GM18498 (cell line): ENCODE results near the gene PSG7.
"Not testable (repeated sequence)": the region's sequence is repeated elsewhere in the genome, so short reads cannot be mapped to it uniquely, and the experiment has no call there.

Experiments used
- ATAC-seq: cut with Tn5 transposase; IDR thresholded peaks from one replicate; pipeline ENCODE4 v1.9.1; 2021; ENCODE audit warnings: mild to moderate bottlenecking, moderate library complexity; ENCODE audit not compliant: unreplicated experiment

Gene PSG7

DNA sequence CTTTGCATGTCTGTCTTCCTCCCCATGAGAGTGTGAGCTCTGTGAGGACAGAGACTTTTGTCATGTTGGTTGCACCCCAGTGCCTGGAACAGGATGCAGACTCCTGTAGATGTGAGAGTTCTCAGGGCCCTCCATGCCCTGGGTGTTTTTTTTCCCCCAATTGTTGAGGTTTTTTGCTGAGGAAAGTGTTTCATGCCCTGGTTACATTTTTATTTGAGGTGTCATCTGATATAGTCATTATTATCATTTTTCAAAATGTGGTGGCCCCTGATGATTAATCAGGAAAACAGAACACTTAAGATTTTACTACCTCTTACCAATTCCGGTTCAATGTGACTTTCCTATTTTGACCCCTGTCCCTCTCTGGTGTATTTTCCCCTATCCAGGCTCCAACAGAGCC is 20.1 kb downstream of the PSG7 start:
- ATAC-seq: not testable (repeated sequence)

DNA sequence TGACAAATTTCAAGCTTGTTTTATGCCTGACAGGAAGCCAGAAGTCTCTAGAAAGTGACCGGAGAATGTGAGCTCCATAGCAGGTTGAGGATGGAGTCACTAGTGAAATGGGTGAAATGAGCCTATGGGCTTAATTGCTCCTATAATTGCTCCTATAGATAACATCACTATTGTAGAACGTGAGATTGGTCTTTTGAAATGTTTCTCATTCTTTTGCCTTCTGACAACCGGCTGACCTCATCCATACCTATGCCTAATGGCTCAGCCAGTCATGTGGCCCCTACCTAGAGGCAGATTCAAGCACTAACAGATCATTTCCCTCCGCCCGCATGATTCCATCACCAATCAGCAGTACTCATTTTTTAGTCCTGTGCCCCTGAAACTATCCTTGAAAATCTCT is 23.5 kb downstream of the PSG7 start:
- not testable (repeated sequence) for ATAC-seq

DNA sequence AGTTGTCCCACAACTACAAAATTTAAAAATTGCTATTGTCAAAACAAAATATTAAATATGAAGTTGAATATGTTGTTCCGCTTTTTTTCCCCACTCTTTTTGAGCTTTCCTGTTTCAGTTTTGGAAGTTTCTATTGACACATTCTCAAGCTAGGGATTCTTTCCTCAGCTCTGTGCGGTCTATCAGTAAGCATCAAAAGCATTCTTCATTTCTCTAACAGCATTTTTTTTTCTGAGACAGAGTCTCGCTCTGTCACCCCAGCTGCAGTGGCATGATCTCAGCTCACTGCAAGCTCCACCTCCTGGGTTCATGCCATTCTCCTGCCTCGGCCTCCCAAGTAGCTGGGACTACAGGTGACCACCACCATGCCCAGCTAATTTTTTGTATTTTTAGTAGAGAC is 24.1 kb downstream of the PSG7 start:
- not testable (repeated sequence) for ATAC-seq

DNA sequence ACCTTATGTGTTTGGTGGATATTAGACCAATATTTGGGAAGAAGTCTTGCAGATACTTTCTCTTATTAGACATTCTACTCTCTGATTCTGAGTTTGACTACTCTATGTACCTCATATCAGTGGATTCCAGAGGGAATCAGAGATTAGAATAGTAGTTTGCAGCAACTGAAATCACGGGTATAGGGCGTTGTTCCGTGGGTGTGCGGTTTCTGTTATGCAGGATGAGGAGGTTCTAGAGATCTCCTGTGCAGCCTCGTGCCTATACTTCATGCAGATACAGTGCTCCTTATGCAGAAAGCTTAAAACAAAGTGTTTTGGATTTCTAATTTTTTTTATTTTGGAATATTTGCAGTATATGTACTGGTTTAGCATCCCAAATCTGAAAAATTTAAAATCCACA is 25.3 kb downstream of the PSG7 start:
- ATAC-seq: not testable (repeated sequence)

DNA sequence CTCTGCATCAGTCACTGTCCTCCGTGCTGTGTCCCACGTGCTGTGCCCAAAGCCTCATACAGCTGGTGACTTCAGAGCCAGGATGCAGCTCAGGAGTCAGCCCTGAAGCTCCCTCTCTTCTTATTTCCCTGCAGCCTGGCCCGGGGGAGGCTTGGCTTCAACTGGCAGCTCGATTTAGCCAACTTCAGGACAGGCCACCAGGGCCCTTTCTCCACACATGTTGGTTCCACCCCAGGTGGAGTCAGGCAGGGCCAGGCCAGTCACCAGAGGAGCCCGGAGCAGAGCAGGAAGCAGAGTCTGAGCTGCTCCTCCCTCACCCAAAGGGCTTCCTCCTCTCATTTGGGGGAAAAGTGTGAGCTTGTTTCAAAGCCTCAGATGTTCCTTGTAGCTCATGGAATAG is 30.8 kb downstream of the PSG7 start:
- ATAC-seq: not testable (repeated sequence)

DNA sequence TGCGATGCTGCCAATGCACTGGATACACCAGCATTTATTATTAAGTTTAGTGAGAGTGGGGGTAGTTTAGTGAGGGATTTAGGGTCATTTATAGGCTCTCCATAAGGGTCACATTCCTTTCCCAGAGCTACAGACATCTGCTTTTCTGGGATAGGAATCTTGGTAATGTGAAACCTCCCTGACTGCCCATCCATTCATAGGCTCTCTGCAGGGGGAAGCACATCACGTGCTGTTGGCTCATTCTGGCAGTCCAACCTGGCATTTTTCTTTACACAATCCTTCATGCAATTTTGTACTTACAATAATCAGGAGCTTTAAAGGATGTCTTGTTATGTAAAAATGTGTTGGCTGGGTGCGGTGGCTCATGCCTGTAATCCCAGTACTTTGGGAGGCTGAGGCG is 36.4 kb downstream of the PSG7 start:
- ATAC-seq: not testable (repeated sequence)

DNA sequence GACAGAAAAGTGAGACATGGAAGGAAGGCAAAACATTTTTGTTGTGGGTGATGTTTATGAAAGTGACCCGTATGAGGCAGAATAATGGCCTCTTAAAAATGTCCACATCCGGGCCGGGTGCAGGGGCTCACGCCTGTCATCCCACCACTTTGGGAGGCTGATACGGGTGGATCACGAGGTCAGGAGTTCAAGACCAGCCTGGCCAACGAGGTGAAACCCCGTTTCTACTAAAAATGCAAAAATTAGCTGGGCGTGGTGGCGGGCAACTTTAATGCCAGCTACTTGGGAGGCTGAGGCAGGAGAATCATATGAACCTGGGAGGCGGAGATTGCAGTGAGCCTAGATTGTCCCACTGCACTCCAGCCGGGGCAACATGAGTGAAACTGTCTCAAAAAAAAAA is 37.3 kb downstream of the PSG7 start:
- ATAC-seq: not testable (repeated sequence)

DNA sequence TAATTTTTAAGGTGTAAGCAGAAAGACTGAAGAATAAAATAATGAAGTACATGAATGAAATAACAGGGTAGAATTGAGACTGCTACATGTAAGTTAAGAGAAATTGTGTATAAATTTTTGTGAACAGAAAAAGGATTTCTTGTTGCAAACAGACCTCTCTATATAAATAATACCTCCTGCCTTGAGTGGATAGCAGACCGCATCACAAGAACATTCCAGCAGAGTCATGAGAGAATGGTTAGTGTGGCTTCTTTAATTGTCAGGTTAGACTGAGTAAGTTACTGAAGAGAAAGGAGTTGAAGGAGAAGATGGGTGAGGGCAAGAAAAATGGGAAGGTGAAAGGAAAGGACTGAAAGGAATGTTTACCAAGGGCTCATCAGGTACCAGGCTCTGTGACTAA is 37.9 kb downstream of the PSG7 start:
- ATAC-seq: not testable (repeated sequence)

DNA sequence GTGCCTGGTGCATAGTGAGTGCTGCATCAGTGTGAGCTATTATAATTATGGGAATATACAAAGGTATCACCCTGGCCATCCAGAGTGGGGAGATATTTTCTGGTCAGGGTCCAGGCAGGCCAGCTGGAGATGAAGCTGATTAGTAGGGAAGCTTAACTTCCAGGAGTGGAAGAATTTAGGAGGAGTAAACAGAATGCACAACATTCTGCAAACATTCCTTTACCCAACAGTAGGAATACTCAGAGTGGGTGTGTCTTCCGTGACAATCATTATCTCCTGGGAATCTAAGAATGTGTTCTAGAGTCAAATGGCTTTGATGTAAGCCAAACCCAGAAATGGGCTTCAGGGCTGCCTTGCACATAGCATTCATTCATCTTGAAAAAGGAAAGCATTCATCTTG is 38.4 kb downstream of the PSG7 start:
- ATAC-seq: not testable (repeated sequence)

DNA sequence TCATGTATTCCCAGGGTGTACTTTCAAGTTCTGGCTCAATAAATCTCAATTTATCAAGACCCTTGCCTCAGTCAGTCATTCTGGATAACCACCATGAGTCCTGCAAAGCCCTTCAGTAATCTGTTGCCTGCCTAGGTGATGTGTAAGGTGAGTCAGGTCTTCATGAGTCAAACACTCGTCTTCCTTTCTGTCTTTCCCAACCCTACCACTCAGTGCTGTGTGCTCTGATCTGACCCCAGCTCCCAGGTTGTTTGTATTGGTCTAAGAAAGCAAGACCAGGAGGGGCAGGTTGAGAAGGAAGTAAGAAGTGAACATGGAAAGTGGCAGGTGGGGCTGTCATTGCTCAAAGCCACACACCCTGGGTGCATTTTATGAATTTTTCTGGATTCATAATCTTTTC is 39.3 kb downstream of the PSG7 start:
- ATAC-seq: not testable (repeated sequence)

DNA sequence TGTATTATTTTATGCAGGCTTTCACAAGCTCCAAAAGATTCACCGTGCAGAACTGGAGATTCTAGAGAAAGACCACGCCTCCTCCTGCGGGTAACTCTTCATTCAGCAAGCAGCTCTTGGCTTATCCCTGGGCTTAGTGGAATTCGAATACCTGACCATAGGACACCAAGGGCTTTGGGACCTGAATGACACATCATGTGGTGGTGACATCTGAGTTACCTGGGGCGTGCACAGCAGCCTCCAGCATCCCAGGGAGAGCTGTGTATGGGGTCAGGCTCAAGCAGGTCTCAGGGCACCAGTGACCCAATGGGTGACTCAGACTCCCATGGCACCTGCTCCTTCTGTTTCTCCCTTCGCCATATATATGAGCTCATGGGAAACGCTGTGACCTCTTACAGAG is 46.6 kb downstream of the PSG7 start:
- ATAC-seq: not testable (repeated sequence)

DNA sequence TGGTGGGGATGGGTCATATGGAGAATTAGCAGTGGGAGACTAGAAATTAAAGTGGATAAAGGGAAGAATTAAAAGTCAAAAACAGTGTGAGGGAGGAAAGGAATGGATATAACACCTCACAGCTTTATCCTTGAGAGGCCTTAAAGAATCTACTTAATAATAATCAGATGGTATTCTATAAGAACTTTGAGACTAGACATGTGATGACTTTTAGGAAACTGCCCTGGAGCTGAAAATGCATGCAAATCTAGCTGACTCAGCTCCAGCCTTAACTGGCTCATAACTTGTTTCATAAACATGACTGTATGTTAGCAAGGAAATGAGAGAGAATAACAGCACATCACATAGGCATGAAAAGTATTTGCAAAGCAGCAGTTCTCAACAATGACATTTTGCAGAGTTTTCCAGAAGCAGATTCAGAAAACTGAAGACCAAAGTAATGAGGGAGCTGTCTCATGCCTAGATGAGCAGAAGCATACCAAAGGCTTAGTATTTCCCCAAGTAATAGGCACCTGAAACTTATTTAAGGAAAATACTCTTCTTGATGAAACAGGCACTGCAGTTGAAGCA is 49.0 kb downstream of the PSG7 start:
- ATAC-seq: not testable (repeated sequence)

DNA sequence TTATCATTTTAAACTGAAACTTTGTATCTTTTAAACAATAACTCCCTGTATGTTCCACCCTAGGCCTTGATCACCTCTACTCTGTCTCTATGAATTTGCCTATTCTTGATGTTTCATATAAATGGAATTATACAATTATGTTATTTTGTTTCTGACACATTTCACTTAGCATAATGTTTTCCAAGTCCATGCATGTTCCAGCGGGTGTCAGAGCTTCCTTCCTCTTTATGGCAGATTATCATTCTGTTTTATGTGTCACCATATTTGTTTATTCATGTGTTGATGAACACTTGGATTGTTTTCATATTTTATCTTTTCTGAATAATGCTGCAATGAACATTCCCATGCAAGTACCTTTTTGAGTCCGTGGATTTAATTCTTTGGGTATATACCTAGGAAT is 54.3 kb downstream of the PSG7 start:
- not testable (repeated sequence) for ATAC-seq

DNA sequence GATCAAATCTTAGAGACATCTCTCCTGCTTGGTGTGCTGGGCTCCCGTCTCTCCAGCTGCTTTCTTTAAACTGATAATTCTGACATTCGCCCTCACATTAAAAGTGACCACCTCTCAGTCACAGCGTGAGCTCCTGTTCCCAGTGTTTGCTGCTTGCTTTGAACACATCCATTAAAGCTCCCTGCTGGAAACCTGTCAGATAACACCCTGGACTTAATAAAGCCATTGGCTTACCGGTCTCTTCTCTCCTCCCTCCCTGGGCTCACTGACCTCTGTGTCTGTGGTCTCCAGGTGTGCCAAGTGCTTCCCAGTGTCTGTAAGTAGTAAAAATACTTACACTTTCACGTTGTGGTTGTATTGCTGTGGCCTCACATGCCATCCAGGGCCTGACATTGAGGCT is 55.0 kb downstream of the PSG7 start:
- not testable (repeated sequence) for ATAC-seq

DNA sequence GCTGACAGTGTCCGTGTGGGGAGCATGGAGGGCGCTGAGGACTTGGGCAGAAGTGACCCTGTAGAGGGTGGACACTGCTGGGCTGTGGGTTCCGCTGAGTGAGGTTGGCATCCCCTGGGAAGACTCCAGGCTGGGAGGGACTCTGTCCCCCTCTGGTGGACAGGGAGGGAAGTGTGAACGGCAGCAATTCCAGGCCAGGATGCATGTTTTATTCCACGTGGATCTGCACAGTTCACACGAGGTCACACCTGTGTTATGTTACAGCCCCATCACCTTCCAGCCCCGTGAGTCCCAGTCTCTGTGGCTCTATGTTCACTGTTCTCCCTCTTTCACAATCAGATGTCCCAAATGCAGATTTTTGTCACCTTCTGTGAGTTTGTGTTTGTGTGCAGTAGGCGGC is 55.7 kb downstream of the PSG7 start:
- ATAC-seq: not testable (repeated sequence)

DNA sequence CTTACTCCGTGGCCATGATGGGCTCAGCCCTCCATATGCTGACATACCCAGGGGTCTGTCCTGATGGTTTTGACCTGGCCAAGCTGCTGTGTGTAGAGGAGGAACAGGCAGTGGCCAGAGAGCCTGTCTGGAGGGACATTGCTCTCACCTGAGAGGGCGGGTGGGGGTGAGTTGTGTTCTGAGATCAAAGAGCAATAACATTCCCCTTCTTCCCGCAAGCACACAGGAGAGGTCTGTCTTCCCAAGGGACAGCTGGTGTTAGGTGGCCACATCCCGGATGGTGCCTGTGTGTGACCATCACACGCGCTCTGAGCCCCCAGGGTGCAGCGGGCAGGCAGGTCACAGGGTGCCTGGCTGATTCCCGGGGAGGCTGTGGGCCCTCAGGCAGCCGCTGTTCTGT is 56.4 kb downstream of the PSG7 start:
- not testable (repeated sequence) for ATAC-seq

DNA sequence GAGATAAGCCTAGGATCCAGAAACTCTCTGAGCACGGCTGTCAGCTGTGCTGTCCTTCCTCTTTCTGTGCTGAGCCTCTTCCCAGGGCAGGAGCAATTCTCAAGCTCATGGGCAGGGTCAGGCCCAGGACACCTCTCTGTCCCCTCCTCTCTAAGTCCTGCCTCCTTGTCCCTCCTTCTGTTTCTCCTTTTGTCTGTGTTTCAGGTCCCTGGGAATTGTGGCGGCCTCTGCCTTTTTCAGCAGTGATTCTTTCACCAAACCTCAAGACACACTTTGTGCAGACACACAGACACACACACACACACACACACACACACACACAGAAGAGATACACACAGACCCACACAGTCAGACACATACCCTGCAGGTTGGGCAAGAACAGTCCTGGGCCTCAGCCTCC is 57.4 kb downstream of the PSG7 start, which contains the start of gene PSG1:
PSG1 (minus strand) TSS at position 101 of the 400 bp plus-strand sequence. CDS start 132 bp downstream, outside the sequence.
- no peak for ATAC-seq

DNA sequence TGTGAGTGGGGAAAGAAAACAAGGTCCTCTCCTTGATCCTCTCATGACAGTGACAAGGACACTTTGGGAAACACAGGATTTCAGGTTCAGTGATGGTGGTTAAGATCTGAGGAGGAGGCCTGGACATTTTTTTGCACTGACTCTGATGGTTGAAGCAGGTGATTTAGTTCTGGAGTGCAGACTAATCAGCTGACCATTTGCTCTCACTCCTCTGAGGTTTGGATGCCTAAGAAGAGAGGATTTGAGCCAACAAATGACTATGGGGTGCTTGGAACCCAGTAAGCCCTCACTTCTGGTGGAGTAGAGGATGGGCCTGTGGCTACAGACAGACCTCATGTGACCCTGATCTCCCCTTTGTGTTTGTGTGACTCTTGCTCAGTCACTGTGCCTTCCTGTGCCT is 60.4 kb downstream of the PSG7 start:
- ATAC-seq: not testable (repeated sequence)

DNA sequence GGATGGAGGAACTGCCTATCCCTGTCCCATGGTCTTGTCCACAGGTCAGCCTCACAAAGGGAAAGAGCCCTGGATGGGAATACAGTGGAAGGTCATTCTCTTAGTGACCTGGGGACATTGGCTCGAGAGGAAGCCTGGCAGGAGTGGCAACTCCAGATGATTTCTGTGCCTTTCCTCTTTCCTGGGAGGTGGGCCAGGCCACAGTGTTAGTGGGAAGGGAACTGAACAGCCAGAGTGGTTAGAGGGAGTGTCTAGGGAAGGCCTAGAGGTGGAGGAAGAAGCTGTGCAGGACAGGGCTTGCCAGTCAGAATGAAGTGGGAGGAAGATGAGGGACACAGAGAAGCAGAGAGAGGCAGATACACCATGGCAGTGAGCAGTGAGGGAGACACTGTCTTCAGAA is 61.1 kb downstream of the PSG7 start:
- ATAC-seq: not testable (repeated sequence)

DNA sequence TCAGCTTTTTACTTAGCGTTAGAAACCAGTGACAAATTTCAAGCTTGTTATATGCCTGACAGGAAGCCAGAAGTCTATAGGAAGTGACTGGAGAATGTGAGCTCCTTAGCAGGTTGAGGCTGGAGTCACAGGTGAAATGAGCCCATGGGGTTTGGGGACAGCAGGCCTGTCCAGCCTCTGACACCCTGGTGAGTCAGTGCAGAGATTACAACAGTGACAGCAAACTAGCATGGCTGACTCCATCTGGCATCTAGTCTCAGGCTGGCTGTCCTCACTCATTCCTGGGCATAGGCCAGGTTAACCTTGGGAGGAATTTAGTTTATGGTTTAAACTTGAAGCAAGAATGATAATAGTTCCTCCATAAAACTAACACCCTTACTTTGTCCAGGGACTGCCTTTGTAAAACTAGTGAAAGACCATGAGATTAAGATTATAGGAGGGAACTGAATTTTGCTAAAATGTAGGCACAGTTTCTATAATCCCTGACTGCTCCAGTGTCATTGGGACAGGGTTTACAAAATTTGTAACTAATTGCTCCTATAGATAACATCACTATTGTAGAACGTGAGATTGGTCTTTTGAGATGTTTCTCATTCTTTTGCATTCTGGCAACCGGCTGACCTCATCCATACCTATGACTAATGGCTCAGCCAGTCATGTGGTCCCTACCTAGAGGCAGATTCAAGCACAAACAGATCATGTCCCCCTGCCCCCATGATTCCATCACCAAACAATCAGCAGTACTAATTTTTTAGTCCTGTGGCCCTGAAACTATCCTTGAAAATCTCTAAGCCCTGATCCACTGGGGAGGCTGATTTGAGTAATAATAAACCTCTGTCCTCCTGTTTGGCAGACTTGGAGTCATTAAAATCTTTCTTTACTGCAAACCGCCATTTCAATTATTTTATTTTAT is 61.9 kb downstream of the PSG7 start:
- not testable (repeated sequence) for ATAC-seq

DNA sequence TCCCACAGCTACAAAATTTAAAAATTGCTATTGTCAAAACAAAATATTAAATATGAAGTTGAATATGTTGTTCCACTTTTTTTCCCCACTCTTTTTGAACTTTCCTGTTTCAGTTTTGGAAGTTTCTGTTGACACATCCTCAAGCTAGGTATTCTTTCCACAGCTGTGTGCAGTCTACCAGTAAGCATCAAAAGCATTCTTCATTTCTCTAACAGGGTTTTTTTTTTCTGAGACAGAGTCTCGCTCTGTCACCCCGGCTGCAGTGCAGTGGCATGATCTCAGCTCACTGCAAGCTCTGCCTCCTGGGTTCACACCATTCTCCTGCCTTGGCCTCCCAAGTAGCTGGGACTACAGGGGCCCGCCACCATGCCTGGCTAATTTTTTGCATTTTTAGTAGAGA is 62.9 kb downstream of the PSG7 start:
- ATAC-seq: not testable (repeated sequence)
